NCI-H146 (cell line): ENCODE results near the gene ASTN2.

Source experiments
- DNase-seq: peaks from one replicate; lab custom pipeline; 2025; lab: John Stamatoyannopoulos, UW

ASTN2 gene

DNA sequence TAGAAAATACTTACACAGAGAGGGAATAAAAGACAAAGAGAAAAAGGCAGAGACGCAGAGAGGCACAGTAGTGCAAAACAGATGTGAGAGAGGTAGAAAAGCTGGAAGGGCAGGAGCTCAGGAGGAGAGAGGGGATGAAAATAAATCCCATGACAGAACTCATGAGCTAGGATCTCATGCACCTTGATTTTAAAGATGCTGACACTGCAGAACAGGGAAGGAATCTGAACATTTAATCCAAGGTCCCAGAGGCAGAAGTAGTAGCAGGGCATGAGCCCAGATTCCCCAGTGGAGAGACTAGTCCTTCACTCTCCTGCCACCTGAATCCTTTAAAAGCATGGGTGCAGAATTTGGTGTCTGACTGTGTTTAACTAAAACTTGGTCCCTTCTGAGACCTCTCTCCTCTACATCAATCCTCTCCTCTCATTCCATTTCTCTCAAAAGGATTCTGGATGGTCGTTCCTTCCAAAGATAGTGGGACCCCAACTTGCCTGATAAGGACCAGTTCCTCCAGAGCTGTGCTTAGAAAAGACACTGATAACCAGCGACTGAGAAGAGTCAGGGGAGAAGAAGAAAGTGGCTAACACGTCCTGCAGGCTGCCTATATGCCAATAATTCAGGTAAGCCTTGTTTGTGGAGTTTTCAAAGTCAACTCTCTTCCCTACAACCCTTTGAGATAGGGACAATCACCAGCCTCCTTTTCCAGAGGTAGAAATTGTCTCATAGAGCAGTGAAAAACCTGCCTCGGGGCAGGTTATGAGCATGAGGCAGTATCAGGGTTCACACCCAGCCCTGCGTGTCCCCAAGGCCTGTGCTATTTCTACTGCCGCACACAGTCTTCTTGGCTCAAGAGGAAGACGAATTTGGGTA is 931.0 kb downstream of the ASTN2 start:
- no peak for DNase-seq

DNA sequence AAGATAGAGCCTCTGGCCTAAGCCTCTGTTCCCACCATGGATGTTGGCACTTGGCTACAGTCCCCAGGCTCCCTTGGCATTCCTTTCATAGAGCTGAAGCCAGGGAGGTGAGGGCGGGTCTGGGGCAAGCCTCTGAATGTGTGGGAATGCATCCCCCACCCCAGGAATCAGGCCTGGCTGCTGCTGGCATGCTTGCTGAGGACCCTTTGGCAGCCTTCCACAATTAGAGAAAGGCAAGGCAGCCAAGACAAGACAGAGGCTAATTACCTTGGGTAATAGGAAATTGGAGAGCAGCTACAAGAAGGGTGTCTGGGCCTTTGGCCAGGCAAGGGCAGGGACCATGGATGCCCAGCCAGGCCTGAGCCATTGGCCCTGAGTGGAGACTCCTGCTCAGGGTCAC is 932.1 kb downstream of the ASTN2 start:
- no peak for DNase-seq

DNA sequence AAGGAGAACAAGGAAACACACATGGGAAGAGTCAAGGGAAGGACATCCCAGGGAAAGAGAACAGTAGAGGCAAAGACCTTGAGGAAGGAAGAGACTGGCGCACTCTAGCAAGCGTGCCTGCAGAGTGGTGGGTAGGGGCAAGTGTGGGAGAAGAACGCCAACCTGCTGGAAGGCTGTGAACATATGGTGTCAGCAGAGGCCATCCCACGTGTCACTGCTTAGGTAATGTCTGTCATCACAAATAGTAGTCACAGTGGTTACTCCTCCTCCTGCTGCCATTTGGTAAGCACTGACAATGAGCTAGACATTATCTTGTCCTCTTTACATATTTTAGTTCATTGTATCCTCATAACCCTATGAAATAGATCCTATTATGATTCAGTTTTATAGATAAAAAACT is 934.2 kb downstream of the ASTN2 start:
- DNase-seq: no peak

DNA sequence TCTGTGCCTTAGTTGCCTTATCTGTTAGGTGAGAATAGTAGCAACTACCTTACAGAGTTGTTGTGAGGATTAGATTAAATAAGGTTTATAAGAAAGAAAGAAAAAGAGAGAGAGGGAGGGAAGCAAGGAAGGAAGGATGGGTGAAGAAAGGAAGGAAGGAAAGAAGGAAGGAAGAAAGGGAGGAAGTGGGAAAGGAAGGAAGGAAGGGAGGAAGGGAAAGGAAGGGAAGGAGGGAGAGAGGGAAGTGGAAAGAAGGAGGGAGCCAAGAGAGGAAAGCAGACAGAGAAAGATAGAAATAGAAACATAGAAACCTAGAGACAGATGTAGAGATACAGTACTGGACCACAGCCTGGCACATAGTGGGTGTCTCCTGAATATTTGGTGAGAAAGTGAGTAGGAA is 934.9 kb downstream of the ASTN2 start:
- no peak for DNase-seq

DNA sequence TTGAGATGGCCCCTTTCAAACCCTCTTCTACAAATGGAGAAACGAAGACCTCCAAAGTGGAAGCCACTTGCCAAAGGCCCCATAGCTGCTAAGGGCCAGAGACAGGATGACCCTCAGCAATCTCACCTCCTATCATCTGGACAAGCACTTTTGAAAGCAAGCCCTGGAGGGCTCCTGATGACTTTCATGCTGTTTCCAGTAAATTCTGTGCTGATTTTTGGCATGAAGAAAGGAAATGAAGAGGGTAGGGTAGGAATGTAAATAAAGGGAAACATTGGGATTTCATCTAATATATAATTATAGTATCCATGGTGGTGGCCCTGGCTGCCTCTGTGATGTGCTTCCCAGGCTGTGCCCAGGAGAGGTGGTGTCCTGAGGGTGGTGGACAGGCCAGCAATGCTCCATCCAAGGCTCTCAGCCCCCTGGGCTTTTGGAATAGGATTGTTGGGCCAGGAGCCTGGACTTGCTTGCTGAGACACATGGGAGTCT is 935.8 kb downstream of the ASTN2 start:
- DNase-seq: no peak

DNA sequence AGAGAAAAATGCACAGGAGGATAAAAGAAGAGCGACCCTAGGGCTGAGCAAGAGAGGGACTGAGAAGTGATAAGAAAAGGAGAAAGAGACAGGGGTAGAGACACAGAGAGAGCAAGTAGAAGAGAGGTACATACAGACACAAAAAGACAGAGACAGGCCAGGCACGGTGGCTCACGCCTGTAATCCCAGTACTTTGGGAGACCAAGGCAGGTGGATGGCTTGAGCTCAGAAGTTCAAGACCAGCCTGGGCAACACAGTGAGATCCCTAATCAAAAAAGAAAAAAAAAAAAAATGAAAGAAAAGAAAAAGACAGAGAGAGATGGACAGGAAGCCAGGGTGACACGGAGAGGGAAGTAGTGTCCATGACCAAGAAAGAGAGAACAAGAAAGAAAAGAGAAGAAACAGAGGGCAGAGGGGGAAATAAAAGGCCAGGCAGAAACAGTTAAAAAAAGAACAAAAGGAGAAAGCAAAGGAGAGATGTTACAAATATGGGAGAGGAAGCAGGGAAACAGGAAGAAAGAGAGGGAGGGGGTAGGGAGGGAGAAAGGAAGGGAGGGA is 937.2 kb downstream of the ASTN2 start:
- DNase-seq: no peak

DNA sequence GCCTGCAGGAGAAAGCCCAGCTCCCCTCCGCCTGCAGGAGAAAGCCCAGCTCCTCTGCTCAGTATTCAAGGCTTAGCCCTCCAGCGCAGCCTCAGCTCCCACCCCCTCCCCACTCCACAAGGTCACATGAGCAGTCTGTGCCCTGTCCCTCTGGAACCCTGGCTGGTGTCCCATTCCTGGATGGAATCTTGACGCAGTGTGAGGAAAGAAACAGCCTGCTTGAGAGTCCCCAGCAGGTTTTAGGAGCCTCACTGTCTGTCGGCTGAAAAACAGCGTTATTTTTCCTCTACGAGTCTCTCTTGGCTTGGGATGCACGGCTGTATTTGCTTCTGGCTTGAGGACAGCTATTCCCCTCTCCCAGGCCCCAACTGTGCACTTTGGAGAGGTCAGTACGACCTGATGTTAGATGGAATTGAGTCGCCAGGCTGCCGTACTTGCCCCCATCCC is 937.9 kb downstream of the ASTN2 start:
- DNase-seq: no peak

DNA sequence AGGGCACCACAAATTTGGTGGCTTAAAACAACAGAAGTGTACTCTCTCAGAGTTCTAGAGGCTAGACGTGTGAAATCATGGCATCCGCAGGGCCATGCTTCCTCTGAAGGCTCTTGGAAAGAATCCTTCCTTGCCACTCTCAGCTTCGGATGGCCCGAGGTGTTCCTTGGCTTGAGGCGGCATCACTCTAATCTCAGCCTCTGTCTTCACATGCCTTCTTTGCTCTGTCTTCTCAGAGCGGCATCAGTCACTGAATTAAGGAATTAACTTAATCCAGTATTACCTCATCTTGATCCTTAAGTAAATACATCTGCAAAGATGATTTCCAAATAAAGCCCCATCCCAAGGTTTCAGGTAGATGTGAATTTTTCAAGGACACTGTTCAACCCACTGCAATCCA is 938.9 kb downstream of the ASTN2 start:
- DNase-seq: no peak

DNA sequence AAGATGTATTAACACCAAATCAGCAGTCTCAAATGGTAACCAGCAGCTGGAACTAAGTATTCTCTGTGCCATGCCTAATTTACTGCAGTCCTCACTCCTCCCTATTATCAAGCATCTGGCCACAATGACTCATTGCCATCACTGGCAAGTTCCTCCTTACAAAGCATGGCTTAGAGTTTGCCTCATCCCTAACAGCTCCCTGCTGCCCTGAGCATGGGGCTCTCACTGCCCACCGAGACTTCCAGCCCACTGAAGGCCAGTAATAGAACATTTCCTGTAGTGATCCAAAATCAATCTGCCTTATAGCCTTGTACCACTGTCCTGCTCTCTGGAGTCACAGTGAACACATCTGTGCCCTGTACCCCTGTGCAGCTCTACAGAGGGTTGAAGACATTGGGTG is 939.7 kb downstream of the ASTN2 start:
- no peak for DNase-seq

DNA sequence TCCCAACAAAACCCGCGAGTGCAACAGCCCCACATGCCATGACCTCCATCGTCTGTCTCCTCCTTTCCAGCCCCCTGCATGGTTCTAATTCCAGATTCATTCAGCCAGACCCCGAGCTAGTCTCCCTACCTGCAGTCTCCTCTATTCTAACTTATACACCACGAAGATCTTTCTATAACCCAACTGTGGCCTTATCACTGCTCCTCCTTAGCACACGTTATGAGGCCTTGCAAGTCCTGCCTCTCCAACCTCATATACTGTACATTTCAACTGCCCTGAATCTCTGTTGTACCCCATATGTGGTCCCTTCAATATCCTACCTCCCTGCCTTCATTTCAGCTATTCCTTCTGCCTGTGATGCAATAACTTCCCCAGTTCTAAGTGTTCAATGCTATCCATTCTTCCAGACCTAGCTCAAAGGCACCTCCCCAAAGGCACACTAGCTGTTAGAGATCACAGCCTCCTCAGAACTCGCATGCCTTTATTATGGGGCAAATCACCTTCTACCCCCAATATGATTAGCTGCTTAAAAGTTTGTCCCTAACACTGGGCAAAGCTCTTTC is 942.8 kb downstream of the ASTN2 start:
- DNase-seq: no peak

DNA sequence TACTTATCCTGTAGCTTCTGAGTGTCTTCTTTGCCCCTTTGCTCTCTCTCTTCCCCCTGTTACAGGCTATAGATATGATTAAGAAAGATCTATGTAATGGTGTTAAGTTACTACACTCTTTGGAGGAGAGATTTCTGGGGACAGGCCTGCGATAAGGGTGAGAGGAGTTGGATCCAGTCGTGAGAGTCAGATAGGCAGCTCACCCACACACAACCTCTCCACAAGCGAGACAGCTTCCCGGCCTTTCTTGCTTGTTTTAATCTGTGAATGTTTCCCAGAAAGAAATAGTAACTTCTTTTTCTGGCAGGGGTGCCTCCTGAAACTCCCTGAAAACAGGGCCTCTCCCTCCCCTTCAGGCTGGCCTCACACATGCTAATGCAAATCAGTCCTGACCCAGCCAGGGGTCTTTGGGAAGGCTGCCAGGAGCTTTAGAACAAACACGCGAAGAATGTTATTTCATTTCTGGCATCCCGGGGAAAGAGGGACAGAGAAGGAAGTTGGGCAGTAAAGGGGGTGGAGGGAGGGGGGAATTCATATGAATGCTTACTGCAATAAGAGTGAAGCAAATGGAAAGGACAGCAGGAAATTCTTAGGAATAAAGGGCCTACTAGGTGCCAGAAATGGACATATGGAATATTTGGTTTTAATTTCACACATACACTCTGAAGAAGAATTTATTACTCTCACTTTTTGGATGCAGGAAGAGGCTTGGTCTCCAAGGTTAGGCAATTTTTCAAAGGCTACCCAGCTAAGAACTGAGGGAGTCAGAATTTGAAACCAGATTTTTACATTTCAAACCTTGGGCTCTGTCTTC is 943.6 kb downstream of the ASTN2 start:
- no peak for DNase-seq

DNA sequence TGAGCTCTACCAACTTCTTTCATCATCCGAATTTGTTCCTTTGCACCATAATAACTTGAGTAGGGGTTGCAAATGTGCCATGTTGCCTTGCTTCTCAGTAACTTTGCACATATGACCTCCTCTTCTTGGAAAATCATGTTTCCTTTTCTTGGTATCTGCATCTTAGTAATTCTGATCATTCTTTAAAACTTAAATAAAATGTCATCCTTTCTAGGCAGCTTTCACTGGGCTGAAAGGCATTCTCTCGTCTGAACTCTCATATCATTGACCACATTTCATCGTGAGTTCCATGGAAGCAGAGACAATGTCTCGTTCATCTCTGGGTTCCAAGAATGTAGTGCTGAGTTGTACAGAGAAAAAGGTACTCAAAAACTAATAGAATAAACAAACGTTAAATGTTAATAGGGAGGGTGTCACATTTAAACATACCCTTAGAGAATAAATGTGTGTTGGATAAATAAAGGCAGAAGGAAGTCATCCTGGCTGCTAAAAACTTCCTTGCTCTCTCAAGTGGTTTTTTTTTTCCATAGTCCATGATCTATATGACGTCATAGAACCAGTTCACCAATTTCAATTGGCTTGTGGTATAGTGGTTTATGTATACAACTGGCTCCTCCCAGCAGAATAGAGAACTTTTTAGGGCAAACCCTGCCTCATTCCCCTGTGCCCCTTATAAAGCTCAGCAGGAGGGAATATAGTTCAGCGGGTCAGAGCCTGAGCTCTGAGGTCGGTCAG is 945.9 kb downstream of the ASTN2 start:
- no peak for DNase-seq

DNA sequence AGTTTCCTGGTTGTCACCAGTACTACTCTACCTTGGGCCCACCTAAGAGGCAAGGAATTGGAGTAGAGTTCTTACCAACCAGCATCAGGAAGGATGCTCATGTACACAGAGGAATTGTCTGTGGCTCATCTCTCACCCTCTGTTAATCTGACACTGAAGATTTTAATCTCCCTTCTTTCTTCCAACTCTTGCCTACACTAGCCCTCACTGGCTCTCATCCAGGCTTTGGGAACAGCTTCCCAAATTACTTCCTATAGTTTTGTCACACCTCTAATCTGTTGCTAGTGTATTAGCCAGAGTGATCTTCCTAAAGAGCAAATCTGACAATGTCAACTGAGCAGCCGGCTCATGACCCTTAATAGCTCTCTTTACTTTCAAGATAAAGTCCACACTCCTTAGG is 946.5 kb downstream of the ASTN2 start:
- no peak for DNase-seq

DNA sequence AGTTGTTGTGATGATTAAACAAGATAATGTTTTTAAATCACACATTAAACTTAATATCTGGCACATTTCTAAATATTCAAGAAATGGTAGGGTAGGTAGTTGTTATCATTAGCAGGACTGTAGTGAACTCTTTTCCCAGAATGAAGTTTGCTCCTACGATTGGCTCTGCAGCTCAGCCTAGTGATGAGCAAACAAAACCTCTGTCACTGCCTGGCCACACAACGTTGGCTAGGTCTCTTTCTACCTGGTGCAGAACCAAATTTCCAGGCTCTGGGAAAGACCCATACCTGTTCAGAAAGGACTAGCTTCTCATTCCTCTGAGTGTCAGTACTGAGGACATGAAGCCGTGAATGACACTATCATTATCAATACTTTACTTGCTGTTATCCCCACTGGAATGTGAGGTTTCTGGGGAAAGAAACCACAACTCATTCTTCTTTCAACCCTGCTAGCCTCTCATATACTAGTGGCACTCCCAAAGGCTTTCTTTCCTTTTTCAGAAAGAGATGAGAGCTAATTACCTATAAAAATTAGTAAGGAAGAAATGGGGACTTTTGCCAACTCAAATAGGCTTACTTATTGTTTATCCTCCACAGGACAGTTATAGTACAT is 947.0 kb downstream of the ASTN2 start:
- DNase-seq: no peak

DNA sequence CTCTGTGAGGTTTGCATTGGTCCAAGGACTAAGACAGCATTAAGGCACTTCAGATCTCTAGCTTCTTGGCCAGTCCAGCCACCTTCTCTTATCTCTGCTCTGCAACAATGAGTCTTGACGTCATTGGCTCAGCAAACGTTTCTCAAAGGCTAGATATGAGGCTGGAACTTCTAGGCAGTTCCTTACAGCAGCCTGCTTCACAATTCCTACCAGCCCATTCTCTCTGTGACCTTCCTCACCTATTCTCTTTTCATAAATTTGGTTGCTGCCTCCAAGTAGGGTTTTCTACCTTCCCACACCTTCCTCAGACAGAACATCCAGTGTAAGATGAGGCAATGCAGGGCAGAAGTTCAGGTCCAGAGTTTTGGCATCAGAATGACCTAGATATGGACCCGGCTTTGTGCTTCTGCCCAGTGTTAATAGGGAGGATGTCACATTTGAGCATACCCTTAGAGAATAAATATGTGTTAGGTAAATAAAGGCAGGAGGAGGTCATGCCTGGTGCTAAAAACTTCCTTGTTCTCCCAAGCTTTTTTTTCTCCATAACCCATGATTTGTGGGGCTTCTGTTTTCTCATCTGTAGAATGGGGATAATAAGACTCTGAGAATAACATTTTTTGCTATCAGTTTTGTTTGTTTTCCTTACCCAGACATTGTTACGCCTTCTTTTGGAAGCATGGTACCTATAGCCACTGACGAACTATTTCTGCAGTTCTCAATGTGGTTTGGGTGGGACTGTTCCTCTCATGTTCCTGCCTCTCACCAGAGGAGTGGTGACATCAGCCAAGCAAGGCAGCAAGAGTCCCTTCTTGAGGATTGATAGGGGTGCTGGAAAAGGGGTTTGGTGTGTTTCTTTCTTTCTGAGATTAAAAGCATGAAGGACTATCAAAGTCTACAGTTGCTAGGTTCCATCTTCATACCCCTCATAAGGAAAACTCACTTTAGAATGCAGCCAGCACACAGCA is 948.3 kb downstream of the ASTN2 start:
- DNase-seq: no peak

DNA sequence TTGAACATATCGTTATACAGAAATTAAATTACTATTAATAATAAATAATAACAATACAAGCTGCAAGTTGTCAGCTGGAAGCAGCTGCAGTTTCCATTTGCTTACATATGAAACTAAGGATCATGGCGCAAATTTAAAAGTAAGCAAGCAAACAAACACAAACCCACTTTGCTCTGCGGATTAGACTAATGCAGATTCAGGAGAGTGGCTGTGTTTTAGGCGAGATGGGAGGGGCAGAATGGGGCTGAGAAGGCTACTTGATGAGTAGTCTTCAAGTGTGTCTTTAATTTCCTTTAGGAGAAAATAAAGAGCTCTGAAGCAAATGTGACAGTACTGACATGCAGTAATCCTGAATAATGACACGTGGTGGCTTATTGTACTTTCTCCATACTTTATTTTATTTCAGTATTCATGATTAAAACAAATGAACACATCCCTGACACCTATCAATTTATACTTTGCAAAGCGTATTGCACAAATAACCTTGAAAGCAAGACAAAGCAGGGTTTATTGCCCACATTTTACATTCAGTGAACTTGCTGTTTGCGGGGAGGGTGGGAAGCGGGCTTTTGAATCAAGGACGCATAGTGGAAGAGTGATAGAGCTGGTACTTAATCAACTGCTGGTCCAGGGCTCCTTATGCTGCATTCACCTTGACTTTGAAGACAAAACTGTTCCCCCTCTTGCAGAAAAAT is 949.1 kb downstream of the ASTN2 start:
- no peak for DNase-seq

DNA sequence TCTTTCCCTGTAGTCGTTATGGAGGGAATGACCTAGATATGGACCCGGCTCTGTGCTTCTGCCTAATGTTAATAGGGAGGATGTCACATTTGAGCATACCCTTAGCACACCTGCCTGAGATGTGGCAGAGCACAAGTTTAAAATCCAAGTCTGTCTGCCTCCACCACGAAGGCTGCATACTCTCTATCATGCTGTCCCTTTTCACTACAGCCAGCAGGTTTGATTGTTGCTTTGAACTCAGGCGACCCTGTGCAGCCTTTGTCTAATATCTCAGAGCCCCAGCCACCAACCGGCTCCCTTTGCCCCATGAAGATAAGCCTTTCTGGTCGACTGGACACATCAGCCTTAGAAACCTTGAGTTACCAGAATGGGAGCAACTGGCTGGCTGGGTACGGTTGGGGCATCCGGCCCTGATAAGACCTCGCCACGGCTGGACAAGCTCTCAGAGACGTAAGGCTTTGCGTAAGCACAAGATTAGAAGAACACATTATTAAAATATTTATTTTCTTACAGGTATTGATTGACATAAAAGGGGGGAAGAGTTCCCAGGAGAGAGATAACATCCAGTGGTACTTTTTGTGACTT is 949.8 kb downstream of the ASTN2 start:
- DNase-seq: no peak

DNA sequence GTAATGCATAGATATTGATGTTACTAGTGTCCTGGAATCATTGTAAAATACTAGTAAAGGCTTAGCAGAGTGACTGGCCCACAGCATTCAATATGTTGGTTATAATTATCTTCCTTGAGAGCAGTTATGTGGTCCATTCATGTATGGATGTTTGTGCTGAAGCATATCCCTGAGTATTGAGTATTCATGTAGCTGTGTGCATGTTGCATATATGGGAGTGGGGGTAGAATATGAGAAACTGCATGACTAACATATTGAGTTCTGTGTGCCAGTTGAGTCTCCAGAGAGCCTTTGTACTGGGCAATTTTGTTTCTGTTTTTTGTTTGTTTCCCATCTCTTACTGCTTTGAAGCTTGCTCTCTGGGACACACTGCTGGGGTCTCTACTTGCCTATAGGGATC is 950.4 kb downstream of the ASTN2 start:
- DNase-seq: no peak

DNA sequence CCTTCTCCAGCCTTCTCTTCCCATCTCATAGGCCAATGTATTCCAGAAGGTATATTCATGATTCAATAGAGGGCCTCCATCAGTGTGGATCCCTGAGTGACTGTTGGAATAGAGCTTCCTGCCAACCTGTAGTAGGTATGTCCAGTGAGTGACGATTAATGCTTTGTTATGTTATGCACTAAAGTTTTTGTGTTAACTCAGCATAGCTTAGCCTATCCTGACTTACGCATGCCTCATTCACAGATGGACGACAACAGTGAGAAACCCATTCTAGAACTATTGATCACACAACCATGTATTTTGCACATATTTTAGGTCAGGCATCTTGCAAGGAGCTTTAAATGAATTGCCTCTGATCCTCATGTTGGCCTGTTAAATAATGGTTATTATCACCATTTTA is 953.2 kb downstream of the ASTN2 start:
- no peak for DNase-seq
